HUES48 (cell line): Measurements from ENCODE around the gene PIAS4.
"Not testable (repeated sequence)": the region's sequence is repeated elsewhere in the genome, so short reads cannot be mapped to it uniquely, and the experiment has no call there.

ENCODE experiments used
- H3K27ac ChIP-seq: one replicate; pipeline ENCODE4 v1.7.0; 2013; ENCODE audit warnings: low read depth, low read length, inconsistent platforms
- H3K27me3 ChIP-seq: 2 replicates; pipeline ENCODE4 v1.6.1; 2013; ENCODE audit warnings: mild to moderate bottlenecking, low read length; ENCODE audit not compliant: control insufficient read depth, insufficient read depth
- H3K36me3 ChIP-seq: 2 replicates; pipeline ENCODE4 v1.6.1; 2013; ENCODE audit warnings: low read length; ENCODE audit not compliant: control insufficient read depth, insufficient read depth
- H3K4me1 ChIP-seq: 2 replicates; pipeline ENCODE4 v1.6.1; 2013; ENCODE audit warnings: mild to moderate bottlenecking, low read length; ENCODE audit not compliant: control insufficient read depth, insufficient read depth
- H3K4me3 ChIP-seq: 2 replicates; pipeline ENCODE4 v1.5.1; 2013; ENCODE audit warnings: mild to moderate bottlenecking, low read depth, low read length
- H3K9ac ChIP-seq: 2 replicates; pipeline ENCODE4 v1.6.1; 2013; ENCODE audit warnings: mild to moderate bottlenecking, low read depth, low read length, moderate library complexity
- H3K9me3 ChIP-seq: 2 replicates; pipeline ENCODE4 v1.6.1; 2013; ENCODE audit warnings: low read length; ENCODE audit not compliant: control insufficient read depth, insufficient read depth

The PIAS4 gene

GRCh38 chr19:4007836-4008539 is 452 bp downstream of the PIAS4 start:
- Histone ChIP-seq H3K27ac (peak overlapping the region; percentile 61), H3K4me1 (0 out of 2 replicates have a peak, but pooled peaks cover 6% of the 10 kb centered on the region), H3K36me3 (peaks cover 19% of the 10 kb centered on the region), H3K27me3 (no peaks in the 10 kb centered on the region), H3K9me3 (no peaks in the 10 kb centered on the region), H3K9ac (peak overlapping the region; percentile 10; the same call in 1 of the 2 replicates), H3K4me3 (peak overlapping the region; percentile 79)

- Histone ChIP-seq H3K9ac (no peak overlapping the region), H3K4me3 (no peak overlapping the region), H3K36me3 (peaks cover 37% of the 10 kb centered on the region), H3K4me1 (0 out of 2 replicates have a peak, but pooled peaks cover 6% of the 10 kb centered on the region), H3K27me3 (no peaks in the 10 kb centered on the region), H3K9me3 (no peaks in the 10 kb centered on the region), H3K27ac (no peak overlapping the region)
Observed at GRCh38 chr19:4009990-4010807, 2.7 kb downstream of the PIAS4 start.

GRCh38 chr19:4010808-4011110 is 3.2 kb downstream of the PIAS4 start:
- no peaks in the 10 kb centered on the region for H3K27me3 ChIP-seq
- H3K9me3 ChIP-seq, result no peaks in the 10 kb centered on the region
- H3K36me3 ChIP-seq, result peaks cover 40% of the 10 kb centered on the region
- H3K9ac ChIP-seq, result no peak overlapping the region
- 0 out of 2 replicates have a peak, but pooled peaks cover 6% of the 10 kb centered on the region for H3K4me1 ChIP-seq
- H3K27ac ChIP-seq, result no peak overlapping the region
- H3K4me3 ChIP-seq, result no peak overlapping the region

GRCh38 chr19:4011430-4011829 is 3.9 kb downstream of the PIAS4 start:
- peaks cover 47% of the 10 kb centered on the region for H3K36me3 ChIP-seq
- H3K9me3 ChIP-seq, H3K27me3 ChIP-seq, H3K4me3 ChIP-seq, H3K9ac ChIP-seq, H3K4me1 ChIP-seq, H3K27ac ChIP-seq: not testable (repeated sequence)

- H3K9me3 ChIP-seq, result no peaks in the 10 kb centered on the region
- no peak overlapping the region for H3K27ac ChIP-seq
- H3K4me3 ChIP-seq, result no peak overlapping the region
- 0 out of 2 replicates have a peak, but pooled peaks cover 6% of the 10 kb centered on the region for H3K4me1 ChIP-seq
- peaks cover 55% of the 10 kb centered on the region for H3K36me3 ChIP-seq
- H3K27me3 ChIP-seq, result no peaks in the 10 kb centered on the region
- no peak overlapping the region for H3K9ac ChIP-seq
Observed at GRCh38 chr19:4012092-4012974, 4.8 kb downstream of the PIAS4 start.

GRCh38 chr19:4012975-4013634 is 5.6 kb downstream of the PIAS4 start:
- H3K36me3 ChIP-seq, result peaks cover 55% of the 10 kb centered on the region
- no peak overlapping the region for H3K9ac ChIP-seq
- H3K4me3 ChIP-seq, result no peak overlapping the region

GRCh38 chr19:4013886-4014540 is 6.5 kb downstream of the PIAS4 start:
- Histone ChIP-seq H3K36me3 (peaks cover 55% of the 10 kb centered on the region), H3K27me3 (no peaks in the 10 kb centered on the region), H3K9me3 (no peaks in the 10 kb centered on the region), H3K4me3 (no peak overlapping the region), H3K27ac (no peak overlapping the region), H3K4me1 (no peaks in the 10 kb centered on the region), H3K9ac (no peak overlapping the region)

More at GRCh38 chr19:4012975-4013634, 5.6 kb downstream of the PIAS4 start:
- Histone ChIP-seq H3K9me3 (no peaks in the 10 kb centered on the region), H3K4me1 (0 out of 2 replicates have a peak, but pooled peaks cover 6% of the 10 kb centered on the region), H3K27ac (no peak overlapping the region), H3K27me3 (no peaks in the 10 kb centered on the region)

GRCh38 chr19:4014541-4015491 is 7.3 kb downstream of the PIAS4 start:
- H3K9ac ChIP-seq, result no peak overlapping the region

GRCh38 chr19:4015705-4016402 is 8.3 kb downstream of the PIAS4 start:
- H3K27ac ChIP-seq, result no peak overlapping the region
- peaks cover 51% of the 10 kb centered on the region for H3K36me3 ChIP-seq
- no peak overlapping the region for H3K4me3 ChIP-seq
- H3K27me3 ChIP-seq, result no peaks in the 10 kb centered on the region
- H3K9me3 ChIP-seq, result no peaks in the 10 kb centered on the region
- no peak overlapping the region for H3K9ac ChIP-seq
- no peaks in the 10 kb centered on the region for H3K4me1 ChIP-seq

More at GRCh38 chr19:4014541-4015491, 7.3 kb downstream of the PIAS4 start:
- H3K27me3 ChIP-seq, result no peaks in the 10 kb centered on the region
- no peak overlapping the region for H3K4me3 ChIP-seq
- H3K4me1 ChIP-seq, result no peaks in the 10 kb centered on the region
- H3K36me3 ChIP-seq, result peaks cover 55% of the 10 kb centered on the region
- no peak overlapping the region for H3K27ac ChIP-seq
- no peaks in the 10 kb centered on the region for H3K9me3 ChIP-seq
